Measurements from ENCODE around the gene IER3. TPM values are rescaled to one million over a fixed set of nuclear protein-coding genes. Genes with fewer than 3 reads are reported as not detected.

IER3 gene
- total and polyA plus RNA-seq, 2 of the 13 experiments (the other 11 are each of a cell fraction or from before 2014, with no cell fraction given) = 51.1 to 131 TPM

DNA sequence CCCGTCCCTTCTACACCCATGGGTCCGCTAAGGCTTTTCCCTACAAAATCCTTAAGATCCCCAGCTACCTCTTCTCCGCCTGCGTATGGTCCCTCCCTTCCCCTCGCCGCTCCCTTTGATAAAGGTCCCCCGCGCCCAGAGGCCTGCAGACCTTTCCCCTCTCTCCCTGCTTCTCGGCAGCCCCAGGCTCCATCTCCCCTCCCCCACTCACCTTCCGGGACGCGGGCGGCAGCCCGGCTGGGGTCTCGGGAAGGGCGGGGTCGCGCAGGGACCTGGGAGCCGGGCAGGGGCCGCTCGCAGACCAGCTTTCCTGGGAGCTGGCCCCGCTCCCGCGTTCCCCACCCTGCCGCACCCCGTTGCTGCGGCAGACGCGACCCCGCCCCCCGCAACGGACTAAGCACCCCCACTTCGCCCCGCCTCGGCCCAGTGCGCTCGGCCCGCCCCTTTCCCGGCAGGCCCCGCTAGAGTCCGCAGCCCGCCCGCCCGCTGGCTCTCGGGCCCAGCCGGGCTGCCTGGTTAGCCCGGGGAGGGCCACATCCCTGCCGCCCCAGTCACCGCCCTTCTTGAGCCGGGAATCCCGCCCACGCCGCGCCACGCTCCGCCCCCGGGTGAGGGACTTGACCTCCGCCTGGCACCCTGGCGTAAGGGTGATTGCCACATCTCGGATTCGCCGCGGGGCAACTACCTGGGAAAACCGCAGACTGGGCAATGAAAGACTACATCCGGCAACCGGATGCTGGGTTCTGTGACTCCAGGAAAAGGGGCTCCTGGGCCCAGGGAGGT lies 1.8 kb downstream of the IER3 start, which contains the start of gene FLOT1 (continued):
- TF ChIP-seq KDM5A (IDR thresholded peaks at IDR 0.05; ENCODE audit: borderline replicate concordance, low read length) = peak; percentile 71; the same call in 1 of the 2 replicates
- TF ChIP-seq ZFYVE20 (CRISPR knock-in tag; IDR thresholded peaks at IDR 0.05; ENCODE audit: borderline replicate concordance, low read depth) = 0 out of 2 replicates have a peak, but pooled peaks have one; percentile 21
- peak; percentile 85 for TF ChIP-seq ZNF430 (CRISPR knock-in tag; IDR thresholded peaks at IDR 0.05)
- TF ChIP-seq ZNF777 (CRISPR knock-in tag; IDR thresholded peaks at IDR 0.05) = 0 out of 2 replicates have a peak, but pooled peaks have one; percentile 7
- TF ChIP-seq KLF13 (CRISPR knock-in tag; IDR thresholded peaks at IDR 0.05) = no peak
- peak; percentile 75 for TF ChIP-seq MEF2D (CRISPR knock-in tag; IDR thresholded peaks at IDR 0.05)
- TF ChIP-seq FOXK1 (CRISPR knock-in tag; IDR thresholded peaks at IDR 0.05; ENCODE audit: borderline replicate concordance, low read depth) = no peak; the same call in 1 of the 2 replicates
- peak; percentile 37; the same call in 1 of the 2 replicates for TF ChIP-seq MAFF (IDR thresholded peaks at IDR 0.05; ENCODE audit: low read depth, low read length)
- TF ChIP-seq ZNF263 (CRISPR knock-in tag; IDR thresholded peaks at IDR 0.05) = no peak
- TF ChIP-seq, protein P1, sequence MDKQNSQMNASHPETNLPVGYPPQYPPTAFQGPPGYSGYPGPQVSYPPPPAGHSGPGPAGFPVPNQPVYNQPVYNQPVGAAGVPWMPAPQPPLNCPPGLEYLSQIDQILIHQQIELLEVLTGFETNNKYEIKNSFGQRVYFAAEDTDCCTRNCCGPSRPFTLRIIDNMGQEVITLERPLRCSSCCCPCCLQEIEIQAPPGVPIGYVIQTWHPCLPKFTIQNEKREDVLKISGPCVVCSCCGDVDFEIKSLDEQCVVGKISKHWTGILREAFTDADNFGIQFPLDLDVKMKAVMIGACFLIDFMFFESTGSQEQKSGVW (CRISPR knock-in tag; IDR thresholded peaks at IDR 0.05; ENCODE audit: borderline replicate concordance) = no peak; the same call in 1 of the 2 replicates
- TF ChIP-seq NFKBIZ (CRISPR knock-in tag; IDR thresholded peaks at IDR 0.05) = peak; percentile 89
- no peak for TF ChIP-seq HMGA1 (CRISPR knock-in tag; conservative IDR thresholded peaks at IDR 0.05)
- peak; percentile 88 for TF ChIP-seq MIER3 (CRISPR knock-in tag; IDR thresholded peaks at IDR 0.05; ENCODE audit: borderline replicate concordance)
- TF ChIP-seq HES4 (CRISPR knock-in tag; IDR thresholded peaks at IDR 0.05; ENCODE audit: borderline replicate concordance) = peak; percentile 19; the same call in 1 of the 2 replicates
- TF ChIP-seq IKZF1 (IDR thresholded peaks at IDR 0.05) = no peak
- TF ChIP-seq, protein P2, sequence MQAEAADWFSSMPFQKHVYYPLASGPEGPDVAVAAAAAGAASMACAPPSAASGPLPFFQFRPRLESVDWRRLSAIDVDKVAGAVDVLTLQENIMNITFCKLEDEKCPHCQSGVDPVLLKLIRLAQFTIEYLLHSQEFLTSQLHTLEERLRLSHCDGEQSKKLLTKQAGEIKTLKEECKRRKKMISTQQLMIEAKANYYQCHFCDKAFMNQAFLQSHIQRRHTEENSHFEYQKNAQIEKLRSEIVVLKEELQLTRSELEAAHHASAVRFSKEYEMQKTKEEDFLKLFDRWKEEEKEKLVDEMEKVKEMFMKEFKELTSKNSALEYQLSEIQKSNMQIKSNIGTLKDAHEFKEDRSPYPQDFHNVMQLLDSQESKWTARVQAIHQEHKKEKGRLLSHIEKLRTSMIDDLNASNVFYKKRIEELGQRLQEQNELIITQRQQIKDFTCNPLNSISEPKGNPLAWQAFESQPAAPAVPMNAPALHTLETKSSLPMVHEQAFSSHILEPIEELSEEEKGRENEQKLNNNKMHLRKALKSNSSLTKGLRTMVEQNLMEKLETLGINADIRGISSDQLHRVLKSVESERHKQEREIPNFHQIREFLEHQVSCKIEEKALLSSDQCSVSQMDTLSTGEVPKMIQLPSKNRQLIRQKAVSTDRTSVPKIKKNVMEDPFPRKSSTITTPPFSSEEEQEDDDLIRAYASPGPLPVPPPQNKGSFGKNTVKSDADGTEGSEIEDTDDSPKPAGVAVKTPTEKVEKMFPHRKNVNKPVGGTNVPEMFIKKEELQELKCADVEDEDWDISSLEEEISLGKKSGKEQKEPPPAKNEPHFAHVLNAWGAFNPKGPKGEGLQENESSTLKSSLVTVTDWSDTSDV (CRISPR knock-in tag; IDR thresholded peaks at IDR 0.05) = peak; percentile 65; the same call in 1 of the 2 replicates
- TF ChIP-seq ZNF441 (CRISPR knock-in tag; IDR thresholded peaks at IDR 0.05; ENCODE audit: borderline replicate concordance) = no peak
- TF ChIP-seq, protein P3, sequence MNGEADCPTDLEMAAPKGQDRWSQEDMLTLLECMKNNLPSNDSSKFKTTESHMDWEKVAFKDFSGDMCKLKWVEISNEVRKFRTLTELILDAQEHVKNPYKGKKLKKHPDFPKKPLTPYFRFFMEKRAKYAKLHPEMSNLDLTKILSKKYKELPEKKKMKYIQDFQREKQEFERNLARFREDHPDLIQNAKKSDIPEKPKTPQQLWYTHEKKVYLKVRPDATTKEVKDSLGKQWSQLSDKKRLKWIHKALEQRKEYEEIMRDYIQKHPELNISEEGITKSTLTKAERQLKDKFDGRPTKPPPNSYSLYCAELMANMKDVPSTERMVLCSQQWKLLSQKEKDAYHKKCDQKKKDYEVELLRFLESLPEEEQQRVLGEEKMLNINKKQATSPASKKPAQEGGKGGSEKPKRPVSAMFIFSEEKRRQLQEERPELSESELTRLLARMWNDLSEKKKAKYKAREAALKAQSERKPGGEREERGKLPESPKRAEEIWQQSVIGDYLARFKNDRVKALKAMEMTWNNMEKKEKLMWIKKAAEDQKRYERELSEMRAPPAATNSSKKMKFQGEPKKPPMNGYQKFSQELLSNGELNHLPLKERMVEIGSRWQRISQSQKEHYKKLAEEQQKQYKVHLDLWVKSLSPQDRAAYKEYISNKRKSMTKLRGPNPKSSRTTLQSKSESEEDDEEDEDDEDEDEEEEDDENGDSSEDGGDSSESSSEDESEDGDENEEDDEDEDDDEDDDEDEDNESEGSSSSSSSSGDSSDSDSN (CRISPR knock-in tag; IDR thresholded peaks at IDR 0.05) = peak; percentile 83
